GM12878 (cell line): ENCODE data around the gene TAF3.

Experiments used
- BCL11A ChIP-seq: IDR thresholded peaks from 2 replicates; pipeline ENCODE4 v1.6.1; 2011; ENCODE audit warnings: low read depth, low read length
- CBX5 ChIP-seq: sonication (generic); IDR thresholded peaks from 2 replicates; pipeline ENCODE4 v1.6.1; 2016; ENCODE audit warnings: low read depth, moderate library complexity, mild to moderate bottlenecking, inconsistent platforms
- CREB1 ChIP-seq: IDR thresholded peaks from 2 replicates; pipeline ENCODE4 v1.6.1; 2012; ENCODE audit warnings: low read depth, mild to moderate bottlenecking, inconsistent platforms
- E2F4 ChIP-seq: IDR thresholded peaks from 2 replicates; pipeline ENCODE4 v1.6.1; 2012; ENCODE audit warnings: low read depth, low read length, improper control_type of control experiment
- EZH2 ChIP-seq: IDR thresholded peaks from 2 replicates; pipeline ENCODE4 v1.6.1; 2012; ENCODE audit warnings: low read depth, mild to moderate bottlenecking, control low read depth, inconsistent platforms, low read length, borderline replicate concordance; ENCODE audit not compliant: control insufficient read depth
- MAX ChIP-seq: IDR thresholded peaks from 2 replicates; pipeline ENCODE4 v1.6.1; 2012; ENCODE audit warnings: low read depth, low read length, improper control_type of control experiment
- NFYB ChIP-seq: IDR thresholded peaks from 2 replicates; pipeline ENCODE4 v1.6.1; 2011; ENCODE audit warnings: low read depth, mild to moderate bottlenecking, low read length, improper control_type of control experiment, moderate library complexity; ENCODE audit not compliant: insufficient read depth
- SREBF1 ChIP-seq: IDR thresholded peaks from 2 replicates; pipeline ENCODE4 v1.6.1; 2012; ENCODE audit warnings: mild to moderate bottlenecking, low read length
- YY1 ChIP-seq: IDR thresholded peaks from 2 replicates; pipeline ENCODE4 v1.6.1; 2011; ENCODE audit warnings: low read depth, mild to moderate bottlenecking, low read length
- TF ChIP-seq, protein P1 (sequence below): IDR thresholded peaks from 2 replicates; pipeline ENCODE4 v1.6.1; 2011; ENCODE audit warnings: borderline replicate concordance, low read depth, mild to moderate bottlenecking, moderate library complexity, mixed read lengths, low read length; ENCODE audit not compliant: insufficient read depth; ENCODE audit errors: extremely low read length
- TF ChIP-seq, protein P2 (sequence below), 3 experiments: IDR thresholded peaks in 2 of 3; conservative IDR thresholded peaks in 1 of 3; 2 replicates each; pipeline ENCODE4 v1.5.1; 2011; ENCODE audit warnings: low read depth in 3 of 3, low read length in 3 of 3, mild to moderate bottlenecking in 3 of 3, control low read depth in 2 of 3, moderate library complexity in 2 of 3, inconsistent platforms in 1 of 3, mixed read lengths in 1 of 3; ENCODE audit not compliant: control insufficient read depth in 2 of 3, insufficient read depth in 1 of 3; ENCODE audit errors: extremely low read depth in 1 of 3

DNA sequence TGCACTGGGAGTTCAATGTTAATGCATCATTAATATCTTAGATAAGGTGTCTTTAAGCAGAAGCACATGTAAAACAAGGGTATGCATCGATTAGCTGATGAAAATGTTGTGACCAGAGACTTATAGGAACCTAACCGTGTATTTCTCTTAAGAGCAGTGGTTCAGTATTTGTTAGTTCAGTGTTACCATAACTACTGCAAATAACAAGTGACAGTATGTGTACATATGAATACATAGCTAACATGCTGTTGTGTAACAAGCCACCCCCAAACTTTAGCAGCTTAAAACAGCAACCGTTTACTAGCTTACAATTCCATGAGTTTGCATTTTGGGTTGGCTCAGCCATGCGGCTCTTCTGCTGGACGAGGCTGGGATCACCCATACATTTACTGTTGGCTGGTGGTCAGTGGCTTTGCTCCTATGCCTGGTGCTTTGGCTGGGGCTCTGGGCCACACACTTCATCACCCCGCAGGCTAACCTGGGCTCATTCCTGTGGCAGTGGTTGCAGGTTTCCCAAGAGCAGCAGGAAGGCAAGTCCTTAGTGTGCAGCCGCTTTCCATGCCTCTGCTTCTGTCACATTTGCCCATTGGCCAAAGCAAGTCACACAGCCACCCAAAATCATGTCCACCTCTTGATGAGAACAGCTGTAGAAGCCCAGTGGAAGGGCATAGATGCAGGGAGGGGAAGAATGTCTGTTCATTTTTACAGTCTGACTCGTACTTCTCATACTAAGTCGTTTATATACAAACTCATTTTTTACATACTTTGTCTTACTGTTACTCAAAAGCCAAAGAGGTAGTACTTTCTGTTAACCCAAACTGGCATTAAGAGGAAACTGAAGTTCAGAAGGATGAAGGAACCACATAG is 132.9 kb downstream of the TAF3 start:
- no peak for TF ChIP-seq CREB1
- TF ChIP-seq, protein P1, sequence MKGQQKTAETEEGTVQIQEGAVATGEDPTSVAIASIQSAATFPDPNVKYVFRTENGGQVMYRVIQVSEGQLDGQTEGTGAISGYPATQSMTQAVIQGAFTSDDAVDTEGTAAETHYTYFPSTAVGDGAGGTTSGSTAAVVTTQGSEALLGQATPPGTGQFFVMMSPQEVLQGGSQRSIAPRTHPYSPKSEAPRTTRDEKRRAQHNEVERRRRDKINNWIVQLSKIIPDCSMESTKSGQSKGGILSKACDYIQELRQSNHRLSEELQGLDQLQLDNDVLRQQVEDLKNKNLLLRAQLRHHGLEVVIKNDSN: no peak
- no peak for TF ChIP-seq E2F4
- TF ChIP-seq, protein P2, sequence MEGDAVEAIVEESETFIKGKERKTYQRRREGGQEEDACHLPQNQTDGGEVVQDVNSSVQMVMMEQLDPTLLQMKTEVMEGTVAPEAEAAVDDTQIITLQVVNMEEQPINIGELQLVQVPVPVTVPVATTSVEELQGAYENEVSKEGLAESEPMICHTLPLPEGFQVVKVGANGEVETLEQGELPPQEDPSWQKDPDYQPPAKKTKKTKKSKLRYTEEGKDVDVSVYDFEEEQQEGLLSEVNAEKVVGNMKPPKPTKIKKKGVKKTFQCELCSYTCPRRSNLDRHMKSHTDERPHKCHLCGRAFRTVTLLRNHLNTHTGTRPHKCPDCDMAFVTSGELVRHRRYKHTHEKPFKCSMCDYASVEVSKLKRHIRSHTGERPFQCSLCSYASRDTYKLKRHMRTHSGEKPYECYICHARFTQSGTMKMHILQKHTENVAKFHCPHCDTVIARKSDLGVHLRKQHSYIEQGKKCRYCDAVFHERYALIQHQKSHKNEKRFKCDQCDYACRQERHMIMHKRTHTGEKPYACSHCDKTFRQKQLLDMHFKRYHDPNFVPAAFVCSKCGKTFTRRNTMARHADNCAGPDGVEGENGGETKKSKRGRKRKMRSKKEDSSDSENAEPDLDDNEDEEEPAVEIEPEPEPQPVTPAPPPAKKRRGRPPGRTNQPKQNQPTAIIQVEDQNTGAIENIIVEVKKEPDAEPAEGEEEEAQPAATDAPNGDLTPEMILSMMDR (IDR thresholded peaks at IDR 0.05 in 2 of 3, conservative IDR thresholded peaks at IDR 0.05 in 1 of 3; ENCODE audit: control insufficient read depth in 2 of 3, extremely low read depth in 1 of 3, insufficient read depth in 1 of 3, low read depth in 3 of 3, low read length in 3 of 3): no peak
- no peak for TF ChIP-seq NFYB
- no peak for TF ChIP-seq BCL11A
- TF ChIP-seq MAX: no peak
- no peak for TF ChIP-seq SREBF1
- no peak for TF ChIP-seq EZH2
- no peak for TF ChIP-seq YY1
- TF ChIP-seq CBX5: no peak
